HG02759 (cell line): ENCODE results near the gene FREY1.

Source experiments
- ATAC-seq: cut with Tn5 transposase; IDR thresholded peaks from one replicate; pipeline ENCODE4 v1.9.1; 2021; ENCODE audit warnings: mild to moderate bottlenecking, moderate library complexity; ENCODE audit not compliant: unreplicated experiment

The FREY1 gene

GRCh38 chr11:45929486-45930030 lies 22.5 kb upstream of the FREY1 start:
- peak; percentile 8 for ATAC-seq

DNA sequence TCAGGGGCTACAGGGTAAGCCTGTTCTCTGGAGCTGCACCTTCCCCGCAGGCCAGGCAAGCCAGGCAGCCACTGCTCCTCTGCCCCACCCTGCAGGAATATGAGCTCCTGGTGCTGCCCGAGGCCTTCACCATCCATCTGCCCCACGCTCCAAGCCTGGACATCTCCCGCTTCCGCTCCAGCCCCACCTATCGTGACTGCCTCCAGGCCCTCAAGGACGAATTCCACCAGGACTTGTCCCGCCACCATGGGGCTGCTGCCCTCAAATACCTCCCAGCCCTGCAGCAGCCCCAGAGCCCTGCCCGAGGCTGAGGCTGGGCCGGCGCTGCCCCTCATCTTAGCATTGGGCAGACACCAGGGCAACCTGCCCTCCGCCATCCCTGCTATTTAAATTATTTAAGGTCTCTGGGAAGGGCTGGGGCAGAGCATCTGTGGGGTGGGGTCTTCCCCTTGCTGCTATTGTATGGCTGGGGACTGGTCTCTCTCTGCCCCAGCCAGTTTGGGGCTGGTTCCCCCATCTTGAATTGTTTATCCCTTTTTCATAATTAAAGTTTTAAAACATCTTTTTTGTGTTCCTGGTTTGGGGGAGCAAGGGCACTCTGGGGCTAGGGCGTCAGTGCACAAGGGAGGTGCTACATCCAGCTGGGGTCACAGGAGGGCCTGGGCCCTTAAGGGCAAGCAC lies 21.6 kb upstream of the FREY1 start:
- ATAC-seq: no peak

GRCh38 chr11:45927684-45928413 lies 20.8 kb upstream of the FREY1 start:
- ATAC-seq: no peak

DNA sequence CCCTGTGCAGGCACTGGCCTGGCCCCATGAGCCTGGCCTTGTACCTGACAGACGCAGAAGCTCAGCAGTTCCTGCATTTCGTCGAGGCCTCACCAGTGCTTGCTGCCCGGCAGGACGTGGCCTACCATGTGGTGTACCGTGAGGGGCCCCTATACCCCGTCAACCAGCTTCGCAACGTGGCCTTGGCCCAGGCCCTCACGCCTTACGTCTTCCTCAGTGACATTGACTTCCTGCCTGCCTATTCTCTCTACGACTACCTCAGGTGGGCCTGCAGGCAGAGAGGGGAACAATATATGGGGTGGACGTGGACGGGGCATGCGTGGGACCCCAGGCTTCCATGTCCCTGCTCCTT lies 20.2 kb upstream of the FREY1 start:
- ATAC-seq: no peak

- ATAC-seq: no peak
Observed at GRCh38 chr11:45926536-45927331, 19.7 kb upstream of the FREY1 start.

DNA sequence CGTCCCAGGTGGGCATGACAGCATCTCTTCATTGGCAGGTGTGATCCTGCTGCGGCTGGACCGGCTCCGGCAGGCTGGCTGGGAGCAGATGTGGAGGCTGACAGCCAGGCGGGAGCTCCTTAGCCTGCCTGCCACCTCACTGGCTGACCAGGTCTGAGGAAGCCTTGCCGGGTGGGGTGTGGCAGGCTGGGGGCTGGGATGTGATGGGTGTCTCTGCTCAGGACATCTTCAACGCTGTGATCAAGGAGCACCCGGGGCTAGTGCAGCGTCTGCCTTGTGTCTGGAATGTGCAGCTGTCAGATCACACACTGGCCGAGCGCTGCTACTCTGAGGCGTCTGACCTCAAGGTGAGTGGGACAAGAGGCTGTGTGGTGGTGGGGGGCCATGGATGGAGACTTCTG lies 18.9 kb upstream of the FREY1 start:
- no peak for ATAC-seq

DNA sequence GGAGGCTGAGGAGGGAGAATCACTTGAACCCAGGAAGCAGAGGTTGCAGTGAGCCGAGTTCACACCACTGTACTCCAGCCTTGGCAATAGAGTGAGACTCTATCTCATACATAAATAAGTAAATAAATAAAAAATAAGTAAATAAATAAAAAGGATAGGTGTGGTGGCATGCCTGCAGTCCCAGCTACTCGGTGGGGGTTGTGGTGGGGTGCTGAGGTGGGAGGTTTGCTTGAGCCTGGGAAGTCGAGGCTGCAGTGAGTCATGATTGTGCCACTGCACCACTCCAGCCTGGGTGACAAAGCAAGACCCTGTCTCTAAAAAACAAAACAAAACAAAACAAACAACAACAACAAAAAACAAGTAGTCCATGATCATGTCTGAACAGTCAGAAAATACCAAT lies 18.5 kb upstream of the FREY1 start:
- ATAC-seq: no peak

DNA sequence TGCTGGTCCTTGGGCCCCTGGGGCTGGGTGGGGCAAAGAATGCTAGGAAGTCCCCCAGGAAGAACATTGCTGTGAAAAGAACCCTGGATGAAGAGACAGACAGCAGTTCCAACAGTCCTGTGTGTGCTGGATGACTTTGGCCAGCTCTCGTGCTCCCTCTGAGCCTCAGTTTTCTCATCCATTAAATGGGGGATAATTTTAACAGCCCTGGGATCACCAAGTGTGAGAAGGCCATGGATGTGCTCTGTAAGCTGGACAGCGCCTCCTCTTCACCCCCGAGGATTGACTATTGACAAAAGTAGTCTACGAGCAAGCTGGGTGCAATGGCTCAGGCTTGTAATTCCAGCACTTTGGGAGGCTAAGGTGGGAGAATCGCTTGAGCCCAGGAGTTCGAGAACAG lies 17.9 kb upstream of the FREY1 start:
- ATAC-seq: no peak

DNA sequence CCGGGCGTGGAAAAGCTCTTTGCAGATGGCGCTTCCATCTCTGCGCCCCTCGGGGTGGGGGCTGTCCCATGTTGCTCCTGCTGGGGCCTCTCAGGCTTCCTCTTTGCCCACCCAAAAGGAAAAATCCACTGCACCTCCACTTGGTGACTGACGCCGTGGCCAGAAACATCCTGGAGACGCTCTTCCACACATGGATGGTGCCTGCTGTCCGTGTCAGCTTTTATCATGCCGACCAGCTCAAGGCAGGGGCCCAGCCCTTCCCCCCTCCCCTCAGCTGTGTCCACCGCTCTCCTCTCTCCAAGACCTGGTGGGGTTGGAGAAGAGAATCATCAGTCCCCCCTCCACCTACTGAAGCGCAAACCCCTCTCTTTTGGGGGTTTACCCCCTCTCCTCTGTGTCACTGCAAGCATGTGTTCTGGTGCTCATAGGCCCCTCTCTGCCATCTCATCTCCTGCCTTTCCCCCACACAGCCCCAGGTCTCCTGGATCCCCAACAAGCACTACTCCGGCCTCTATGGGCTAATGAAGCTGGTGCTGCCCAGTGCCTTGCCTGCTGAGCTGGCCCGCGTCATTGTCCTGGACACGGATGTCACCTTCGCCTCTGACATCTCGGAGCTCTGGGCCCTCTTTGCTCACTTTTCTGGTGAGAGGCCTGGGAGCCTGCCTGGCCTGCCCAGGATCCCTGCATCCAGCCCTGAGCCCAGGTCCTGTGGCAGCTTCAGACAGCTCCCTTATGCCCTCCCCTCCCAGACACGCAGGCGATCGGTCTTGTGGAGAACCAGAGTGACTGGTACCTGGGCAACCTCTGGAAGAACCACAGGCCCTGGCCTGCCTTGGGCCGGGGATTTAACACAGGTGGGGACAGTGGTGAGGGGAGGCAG lies 17.2 kb upstream of the FREY1 start:
- ATAC-seq: no peak

- no peak for ATAC-seq
Observed at GRCh38 chr11:45922425-45923082, 15.5 kb upstream of the FREY1 start, which contains the start of gene LARGE2. TSS of gene LARGE2 (plus strand) at chr11:45922656. CDS start at chr11:45922883, 227 bp downstream.

GRCh38 chr11:45921561-45922424 lies 14.7 kb upstream of the FREY1 start:
- no peak for ATAC-seq

- no peak for ATAC-seq
Observed at GRCh38 chr11:45920531-45921477, 13.7 kb upstream of the FREY1 start.

- ATAC-seq: no peak
Observed at GRCh38 chr11:45919806-45920530, 12.9 kb upstream of the FREY1 start.

DNA sequence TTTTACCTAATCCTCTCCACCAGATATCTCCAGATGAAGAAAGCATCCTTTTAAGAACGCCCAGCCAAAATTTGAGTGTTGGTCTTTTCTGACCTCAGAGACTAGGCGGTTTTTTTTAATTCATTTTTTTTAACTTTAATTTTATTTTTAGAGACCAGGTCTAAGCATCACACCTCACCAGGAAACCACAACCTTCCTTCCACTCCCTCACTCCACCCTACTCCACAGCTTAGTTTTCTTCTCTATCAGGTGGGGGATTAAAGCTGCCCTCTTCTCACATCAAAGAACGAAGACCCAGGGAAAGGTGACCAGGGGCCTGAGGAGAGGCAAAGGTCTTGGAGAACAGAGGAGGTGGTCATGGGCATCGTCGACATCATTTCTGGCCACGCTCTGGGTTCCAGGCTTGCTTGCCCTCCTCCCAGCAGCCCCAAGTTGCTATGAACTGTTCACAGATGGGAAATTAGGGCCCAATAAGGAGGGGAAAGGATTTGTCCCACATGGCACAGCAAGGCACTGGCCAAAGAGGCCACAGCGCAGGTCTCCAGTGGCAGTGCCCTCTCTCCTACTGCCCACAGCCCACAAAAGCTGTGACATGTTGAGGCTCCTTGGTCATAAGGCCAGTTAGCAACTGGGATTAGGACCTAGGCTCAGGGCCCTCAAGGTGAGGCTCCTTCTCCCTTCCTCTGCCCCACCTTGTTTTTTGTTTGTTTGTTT lies 12.0 kb upstream of the FREY1 start:
- no peak for ATAC-seq

- ATAC-seq: peak; percentile 37
Observed at GRCh38 chr11:45918331-45918941, 11.4 kb upstream of the FREY1 start.

DNA sequence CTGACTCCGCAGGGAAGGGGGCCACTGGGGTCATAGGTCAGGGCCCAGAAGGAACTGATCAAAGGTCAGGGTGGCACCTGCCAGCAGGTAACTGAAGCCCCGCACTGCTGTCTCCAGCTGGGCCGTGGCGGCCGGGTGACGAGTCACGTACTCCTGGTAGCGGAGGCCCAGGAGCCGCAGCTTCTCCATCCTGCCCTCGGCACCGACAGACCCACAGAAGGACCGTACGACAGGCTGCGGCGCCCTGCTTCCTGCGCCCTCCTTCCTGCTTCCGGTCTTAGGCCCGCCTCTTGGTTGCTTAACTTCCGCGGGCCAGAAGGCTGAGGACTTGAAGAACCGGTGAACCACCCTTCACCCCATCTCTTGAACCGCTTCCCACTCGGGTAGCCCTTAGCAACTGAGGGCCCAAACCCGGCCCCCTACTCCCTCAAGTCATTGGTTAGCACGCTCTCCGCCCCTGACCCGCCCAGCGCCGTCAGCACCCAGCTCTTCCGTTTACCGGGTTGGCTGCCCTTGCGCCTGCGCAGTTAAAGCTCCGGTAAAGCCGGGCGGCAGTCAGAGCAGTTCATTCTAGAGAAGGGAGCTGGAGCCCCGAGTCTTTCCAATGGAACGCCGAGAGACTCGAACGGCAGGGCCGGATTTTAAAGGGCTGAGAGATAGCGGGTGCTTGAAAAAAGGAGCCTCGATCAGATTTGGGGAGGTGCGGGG lies 10.7 kb upstream of the FREY1 start, which contains the start of gene PEX16:
Gene PEX16 (minus strand): TSS at position 255 of the 708 bp plus-strand sequence. CDS start 66 bp downstream, at position 189.
- ATAC-seq: peak; percentile 93
